Mucosa of rectum (tissue), 2 donors: ENCODE data around the gene MYB.
A peak's percentile ranks its signal among the peaks of the same experiment; 100 is the strongest.

Source experiments
- H3K27ac ChIP-seq, 2 donors: one replicate each; pipeline ENCODE4 v1.7.0; 2013; ENCODE audit warnings: inconsistent platforms in 2 of 2, low read depth in 2 of 2, low read length in 2 of 2
- H3K27me3 ChIP-seq, 2 donors: one replicate each; pipeline ENCODE4 v1.7.0; 2013; ENCODE audit warnings: low read length in 2 of 2; ENCODE audit not compliant: control insufficient read depth in 2 of 2, insufficient read depth in 2 of 2
- H3K36me3 ChIP-seq, 2 donors: one replicate each; pipeline ENCODE4 v1.7.0; 2013; ENCODE audit warnings: low read length in 2 of 2; ENCODE audit not compliant: control insufficient read depth in 2 of 2, insufficient read depth in 2 of 2
- H3K4me1 ChIP-seq, 2 donors: one replicate each; pipeline ENCODE4 v1.7.0; 2013; ENCODE audit warnings: low read length in 2 of 2, mild to moderate bottlenecking in 1 of 2; ENCODE audit not compliant: control insufficient read depth in 2 of 2, insufficient read depth in 2 of 2
- H3K4me3 ChIP-seq, 2 donors: one replicate each; pipeline ENCODE4 v1.7.0; 2013; ENCODE audit warnings: low read length in 2 of 2
- H3K9ac ChIP-seq, 2 donors: one replicate each; pipeline ENCODE4 v1.7.0; 2013; ENCODE audit warnings: low read length in 2 of 2, low read depth in 1 of 2, mild to moderate bottlenecking in 1 of 2
- H3K9me3 ChIP-seq, 2 donors: one replicate each; pipeline ENCODE4 v1.7.0; 2013; ENCODE audit warnings: low read length in 2 of 2; ENCODE audit not compliant: control insufficient read depth in 2 of 2
- donor health status: healthy.
- donor health status: Normal muscosa, but diverticular disease.

The MYB gene

DNA sequence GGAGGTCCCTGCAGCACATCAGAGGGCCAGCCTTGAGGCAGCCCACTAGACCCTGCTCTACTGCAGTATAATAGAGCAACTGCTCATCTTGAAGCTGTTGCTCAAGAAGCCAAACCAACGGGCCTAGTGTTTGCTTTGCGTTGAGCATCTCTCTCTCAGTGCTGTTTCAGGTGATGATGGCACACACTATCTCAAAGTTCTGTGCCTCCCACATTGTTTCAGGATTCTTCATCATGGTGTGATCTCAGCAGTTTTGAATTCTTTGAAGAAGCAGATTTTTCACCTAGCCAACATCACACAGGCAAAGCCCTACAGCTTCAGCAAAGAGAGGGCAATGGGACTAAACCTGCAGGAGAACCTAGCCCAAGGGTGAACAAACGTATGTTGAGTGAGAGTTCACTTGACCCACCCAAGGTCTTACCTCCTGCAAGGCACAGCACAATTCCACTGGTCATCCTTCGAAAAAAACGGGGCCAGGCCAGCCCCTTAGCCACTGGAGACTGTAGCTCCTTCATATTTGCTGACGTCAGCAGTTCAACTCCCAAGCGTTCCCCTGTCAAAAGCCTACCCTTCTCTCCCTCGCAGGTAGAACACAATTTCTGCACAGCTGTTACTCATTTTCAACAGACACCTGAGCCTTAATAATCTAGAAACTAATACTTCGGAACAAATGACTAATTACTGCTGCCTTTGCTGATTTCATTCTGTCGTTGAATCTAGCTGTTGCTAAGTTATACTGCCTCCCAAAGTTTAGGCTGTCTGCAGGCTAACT, 15.8 kb downstream of the MYB start:
- Histone ChIP-seq H3K9me3 (no peaks in the 10 kb centered on the region), H3K27me3 (no peaks in the 10 kb centered on the region), H3K27ac (no peak overlapping the region), H3K9ac (no peak overlapping the region), H3K4me3 (no peak overlapping the region), H3K4me1 (no peaks in the 10 kb centered on the region), H3K36me3 (peaks cover 48 to 65% of the 10 kb centered on the region in 2 donors)

DNA sequence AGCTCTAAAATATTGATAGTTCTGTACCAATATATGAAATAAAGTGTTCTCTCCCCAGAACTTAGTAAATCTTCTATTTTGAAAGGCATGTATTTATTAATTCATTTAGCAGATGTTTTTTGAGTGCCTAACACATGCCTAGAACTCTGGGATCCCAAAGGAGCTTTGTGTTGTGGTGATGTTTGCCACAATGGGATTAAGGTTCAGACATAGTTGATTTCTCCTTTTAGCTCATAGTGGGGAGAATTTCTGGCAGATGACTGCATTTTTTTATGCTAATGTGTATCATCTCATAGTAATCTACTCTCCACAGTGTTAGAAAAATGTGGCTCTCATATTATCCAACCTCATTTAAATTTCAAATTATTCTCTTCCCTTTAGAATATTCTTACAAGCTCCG, 21.7 kb downstream of the MYB start:
- H3K27me3 ChIP-seq = no peaks in the 10 kb centered on the region
- H3K36me3 ChIP-seq = peaks cover 22 to 45% of the 10 kb centered on the region in 2 donors
- no peaks in the 10 kb centered on the region for H3K9me3 ChIP-seq
- H3K4me1 ChIP-seq = no peaks in the 10 kb centered on the region
- no peak overlapping the region for H3K27ac ChIP-seq
- no peak overlapping the region for H3K9ac ChIP-seq
- no peak overlapping the region for H3K4me3 ChIP-seq

DNA sequence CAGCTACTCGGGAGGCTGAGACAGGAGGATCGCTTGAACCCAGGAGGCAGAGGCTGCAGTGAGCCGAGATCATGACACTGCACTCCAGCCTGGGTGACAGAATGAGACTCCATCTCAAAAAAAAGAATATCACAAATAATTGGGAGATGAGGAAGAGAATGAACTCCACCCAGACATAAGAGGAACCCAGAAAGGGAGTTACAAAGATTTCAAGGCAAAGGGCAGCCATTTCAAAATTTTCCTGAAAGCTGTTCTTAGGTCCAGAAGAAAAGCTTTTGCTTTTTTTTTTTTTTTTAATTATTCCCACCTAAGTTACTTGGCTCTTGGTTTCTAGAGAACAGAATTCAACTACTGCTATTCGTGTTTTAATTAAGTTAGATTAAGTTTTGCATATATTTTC, 23.8 kb downstream of the MYB start:
- Histone ChIP-seq H3K9ac (no peak overlapping the region), H3K36me3 (peaks cover 23 to 33% of the 10 kb centered on the region in 2 donors), H3K4me3 (no peak overlapping the region), H3K27ac (no peak overlapping the region), H3K27me3 (no peaks in the 10 kb centered on the region), H3K9me3 (no peaks in the 10 kb centered on the region), H3K4me1 (no peaks in the 10 kb centered on the region)

DNA sequence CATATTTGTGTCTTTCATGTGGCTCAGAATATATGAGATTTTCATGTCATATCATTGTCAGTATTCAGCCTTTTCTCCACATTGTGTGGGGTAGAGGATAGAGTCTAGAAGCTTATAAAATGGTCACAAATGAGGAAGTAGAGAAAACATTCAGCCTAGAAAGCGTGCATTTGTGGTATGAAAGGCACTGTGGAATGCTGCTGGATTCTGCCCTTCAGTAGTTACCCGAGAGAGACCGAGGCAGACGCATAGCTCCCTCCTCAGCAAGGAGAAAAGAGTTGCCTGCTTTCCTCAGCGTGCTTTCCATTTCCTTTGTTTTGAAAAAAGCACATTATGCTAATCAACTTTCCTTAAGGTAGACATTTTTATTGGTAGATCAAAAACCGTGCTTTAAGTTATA, 28.7 kb downstream of the MYB start:
- Histone ChIP-seq H3K4me3 (peak overlapping the region in 1 of 2 donors; percentile 5), H3K27ac (no peak overlapping the region), H3K36me3 (peaks cover 12 to 13% of the 10 kb centered on the region in 2 donors), H3K9ac (no peak overlapping the region), H3K4me1 (no peaks in the 10 kb centered on the region), H3K27me3 (no peaks in the 10 kb centered on the region), H3K9me3 (no peaks in the 10 kb centered on the region)

DNA sequence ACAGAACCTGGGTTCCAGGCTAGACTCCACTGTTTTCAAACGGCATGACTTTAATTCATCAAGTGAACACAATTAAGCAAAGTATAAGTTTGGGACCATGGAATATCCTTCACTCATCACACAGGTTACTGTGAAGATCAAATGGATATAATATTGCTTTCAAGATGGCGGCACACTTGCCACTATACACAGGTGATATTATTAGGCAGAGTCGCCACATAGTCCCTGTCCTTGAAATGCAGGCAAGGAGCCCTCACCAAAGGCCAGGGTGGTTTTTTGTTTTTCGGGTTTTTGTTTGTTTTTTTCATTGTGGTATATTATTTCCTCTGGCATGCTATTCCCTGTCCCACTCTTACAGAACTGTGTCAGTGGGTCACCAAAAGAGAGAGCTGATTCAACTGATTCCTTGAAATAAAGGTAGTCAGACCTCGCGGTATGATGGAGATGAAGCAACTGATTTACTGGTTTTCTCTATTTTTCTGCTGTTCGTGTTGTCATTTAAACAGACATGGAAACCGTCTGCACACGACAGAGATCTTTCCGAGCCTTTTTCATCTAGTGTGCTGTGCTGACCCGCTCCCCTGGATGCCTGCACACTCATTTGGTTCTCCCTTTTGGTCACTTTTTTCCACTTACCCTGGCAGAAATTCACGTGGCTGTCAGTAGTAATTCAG, 29.7 kb downstream of the MYB start:
- no peaks in the 10 kb centered on the region for H3K9me3 ChIP-seq
- peaks cover 9 to 20% of the 10 kb centered on the region in 2 donors for H3K36me3 ChIP-seq
- no peak overlapping the region for H3K9ac ChIP-seq
- H3K4me1 ChIP-seq = peaks cover 0 to 2% of the 10 kb centered on the region in 2 donors
- no peak overlapping the region for H3K4me3 ChIP-seq
- no peaks in the 10 kb centered on the region for H3K27me3 ChIP-seq
- H3K27ac ChIP-seq = no peak overlapping the region

DNA sequence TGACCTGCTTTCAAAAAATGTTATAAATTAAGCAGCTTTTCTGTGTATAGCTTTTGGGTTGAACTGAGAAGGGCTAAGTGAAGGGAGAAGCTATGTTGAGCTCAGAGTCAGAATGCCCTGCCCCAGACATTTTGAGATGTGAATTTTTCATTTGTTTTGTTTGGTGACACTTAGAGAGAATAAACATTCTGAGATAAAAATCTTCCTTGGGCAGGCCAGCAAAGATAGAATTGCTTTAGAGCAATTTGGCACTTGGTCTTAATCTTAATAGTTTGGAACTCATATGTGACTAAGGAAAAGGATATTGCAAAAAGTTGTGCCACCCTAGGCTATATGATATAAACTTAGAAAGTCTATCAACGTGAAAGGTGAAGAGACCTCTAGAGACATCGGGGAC, 30.2 kb downstream of the MYB start:
- no peak overlapping the region for H3K9ac ChIP-seq
- no peak overlapping the region for H3K4me3 ChIP-seq
- no peak overlapping the region for H3K27ac ChIP-seq
- no peaks in the 10 kb centered on the region for H3K9me3 ChIP-seq
- no peaks in the 10 kb centered on the region for H3K27me3 ChIP-seq
- H3K4me1 ChIP-seq = peaks cover 0 to 2% of the 10 kb centered on the region in 2 donors
- H3K36me3 ChIP-seq = peaks cover 9 to 24% of the 10 kb centered on the region in 2 donors

DNA sequence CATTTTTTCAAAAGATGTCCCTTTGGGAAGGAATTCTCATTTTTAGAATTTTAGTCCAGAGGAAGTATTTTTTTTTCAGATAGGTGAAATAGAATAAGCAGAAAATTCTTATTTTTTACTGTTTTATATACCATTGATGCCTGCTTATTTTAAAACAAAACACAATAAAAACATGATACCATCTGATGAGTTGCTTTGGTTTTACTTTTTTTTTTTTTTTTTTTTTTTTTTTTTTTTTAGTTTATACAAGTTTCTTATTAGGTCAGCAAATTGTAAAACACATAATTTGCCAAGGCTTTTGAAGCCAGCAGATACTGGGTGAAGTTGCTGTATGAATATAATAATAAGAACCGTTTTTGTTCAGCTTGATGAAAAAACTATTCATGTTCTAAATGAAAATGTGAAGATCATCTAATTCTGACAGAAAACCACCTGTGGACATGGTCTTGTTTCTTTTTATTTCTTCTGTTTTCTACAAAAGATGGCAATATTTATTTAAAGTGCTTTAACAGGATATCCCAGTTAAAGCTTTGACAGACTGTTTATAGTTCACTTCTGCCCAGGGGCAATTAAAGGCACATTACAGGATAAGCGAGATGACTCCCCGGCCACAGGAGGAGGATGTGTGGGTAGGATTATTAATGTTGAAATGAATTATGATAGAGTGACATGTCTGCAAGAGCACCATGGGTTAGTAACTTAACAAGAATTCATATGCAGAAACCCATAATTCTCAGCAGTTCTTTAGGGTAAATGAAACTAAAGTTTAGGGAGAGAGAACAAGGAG, 31.1 kb downstream of the MYB start:
- H3K27ac ChIP-seq = no peak overlapping the region
- H3K4me1 ChIP-seq = peaks cover 0 to 2% of the 10 kb centered on the region in 2 donors
- no peak overlapping the region for H3K9ac ChIP-seq

DNA sequence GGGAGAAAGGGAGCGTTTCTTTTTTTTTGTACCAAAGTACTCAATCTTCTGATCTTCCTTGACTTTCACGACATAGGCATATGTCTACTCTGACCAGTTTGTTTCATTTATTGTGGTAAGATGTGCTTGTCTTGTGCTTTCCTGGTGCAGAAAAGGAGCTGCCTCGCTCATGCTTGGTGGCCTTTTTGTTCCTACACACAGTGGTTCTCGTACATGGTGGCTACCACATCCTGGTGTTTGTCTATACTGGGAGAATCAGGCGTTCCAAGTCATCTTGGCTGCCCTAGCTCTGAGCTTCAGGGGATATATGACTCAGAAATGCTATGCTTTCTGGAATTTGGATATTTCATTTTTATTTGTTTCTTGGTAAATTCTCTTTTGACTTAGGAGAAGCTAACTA, 31.8 kb downstream of the MYB start:
- no peaks in the 10 kb centered on the region for H3K9me3 ChIP-seq
- H3K27ac ChIP-seq = no peak overlapping the region
- no peak overlapping the region for H3K4me3 ChIP-seq
- peaks cover 0 to 2% of the 10 kb centered on the region in 2 donors for H3K4me1 ChIP-seq
- H3K27me3 ChIP-seq = no peaks in the 10 kb centered on the region
- H3K36me3 ChIP-seq = peaks cover 15 to 32% of the 10 kb centered on the region in 2 donors
- no peak overlapping the region for H3K9ac ChIP-seq

More for the DNA sequence above, 31.1 kb downstream of the MYB start:
- Histone ChIP-seq H3K27me3 (no peaks in the 10 kb centered on the region), H3K36me3 (peaks cover 9 to 28% of the 10 kb centered on the region in 2 donors), H3K4me3 (no peak overlapping the region), H3K9me3 (no peaks in the 10 kb centered on the region)

DNA sequence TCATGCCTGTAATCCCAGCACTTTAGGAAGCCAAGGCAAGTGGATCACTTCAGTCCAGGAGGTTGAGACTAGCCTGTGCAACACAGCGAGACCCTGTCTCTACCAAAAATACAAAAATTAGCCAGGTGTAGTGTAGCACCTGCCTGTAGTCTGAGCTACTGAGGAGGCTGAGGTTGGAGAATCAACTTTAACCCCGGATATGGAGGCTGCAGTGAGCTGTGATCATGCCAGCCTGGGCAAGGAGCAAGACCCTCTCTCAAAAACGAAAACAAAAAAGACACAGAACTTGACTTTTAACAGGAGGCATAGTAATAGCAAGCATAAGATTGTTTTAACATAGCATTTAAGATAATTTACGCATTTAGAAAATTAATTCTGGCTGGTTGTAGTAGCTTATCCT, 32.5 kb downstream of the MYB start:
- H3K4me1 ChIP-seq = peaks cover 0 to 2% of the 10 kb centered on the region in 2 donors

DNA sequence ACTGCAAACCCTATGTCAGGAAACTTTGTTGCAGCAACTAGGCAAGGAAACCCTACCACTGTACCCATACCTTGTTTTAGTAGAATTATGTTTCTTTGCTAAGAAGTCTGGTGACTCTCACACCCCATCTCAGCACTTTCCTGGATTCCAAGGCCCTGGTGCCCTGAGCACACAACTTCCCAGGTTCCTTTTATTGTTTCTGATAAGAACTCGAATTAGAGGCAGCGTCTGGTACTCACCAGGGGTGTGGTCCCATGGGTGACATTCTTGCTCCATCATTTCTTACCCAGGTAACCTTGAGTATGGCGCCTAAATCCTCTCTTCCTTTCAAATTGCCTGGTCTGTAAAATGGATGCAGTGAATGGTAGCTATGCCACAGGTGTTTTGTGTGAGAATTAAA, 34.1 kb downstream of the MYB start:
- no peak overlapping the region for H3K27ac ChIP-seq
- H3K9ac ChIP-seq = no peak overlapping the region
- H3K27me3 ChIP-seq = no peaks in the 10 kb centered on the region
- H3K36me3 ChIP-seq = peaks cover 24 to 42% of the 10 kb centered on the region in 2 donors
- H3K4me1 ChIP-seq = peaks cover 0 to 2% of the 10 kb centered on the region in 2 donors
- no peak overlapping the region for H3K4me3 ChIP-seq
- H3K9me3 ChIP-seq = no peaks in the 10 kb centered on the region

More for the DNA sequence above, 32.5 kb downstream of the MYB start:
- H3K27me3 ChIP-seq = no peaks in the 10 kb centered on the region
- no peak overlapping the region for H3K4me3 ChIP-seq
- H3K36me3 ChIP-seq = peaks cover 16 to 32% of the 10 kb centered on the region in 2 donors
- H3K9me3 ChIP-seq = no peaks in the 10 kb centered on the region
- H3K9ac ChIP-seq = no peak overlapping the region
- H3K27ac ChIP-seq = no peak overlapping the region
